ENCODE measurements around the gene CYP2W1.

The CYP2W1 gene

GRCh38 chr7:1019255-1019785, 36.3 kb downstream of the CYP2W1 start:
- H3K4me1 Mint-ChIP-seq (ENCODE audit: low read depth), result peaks cover 8% of the 10 kb centered on the region
- peaks cover 12% of the 10 kb centered on the region for H3K36me3 Mint-ChIP-seq
- H3K9me3 Mint-ChIP-seq (ENCODE audit: low read depth), result no peaks in the 10 kb centered on the region
- H3K4me3 Mint-ChIP-seq, result no peak overlapping the region
- no peaks in the 10 kb centered on the region for H3K27me3 Mint-ChIP-seq
- no peak overlapping the region for H3K27ac Mint-ChIP-seq

- Mint-ChIP-seq H3K9me3 (ENCODE audit: low read depth) (no peaks in the 10 kb centered on the region), H3K27ac (no peak overlapping the region), H3K27me3 (no peaks in the 10 kb centered on the region), H3K36me3 (peaks cover 12% of the 10 kb centered on the region), H3K4me1 (ENCODE audit: low read depth) (peaks cover 8% of the 10 kb centered on the region), H3K4me3 (no peak overlapping the region)
Observed at GRCh38 chr7:1019789-1020610, 37.0 kb downstream of the CYP2W1 start.

- H3K4me3 Mint-ChIP-seq, result no peak overlapping the region
- H3K4me1 Mint-ChIP-seq (ENCODE audit: low read depth), result peaks cover 8% of the 10 kb centered on the region
- no peak overlapping the region for H3K27ac Mint-ChIP-seq
- no peaks in the 10 kb centered on the region for H3K27me3 Mint-ChIP-seq
- H3K9me3 Mint-ChIP-seq (ENCODE audit: low read depth), result no peaks in the 10 kb centered on the region
- peaks cover 12% of the 10 kb centered on the region for H3K36me3 Mint-ChIP-seq
Observed at GRCh38 chr7:1020849-1021251, 37.9 kb downstream of the CYP2W1 start.

GRCh38 chr7:1021366-1021765, 38.4 kb downstream of the CYP2W1 start:
- H3K4me3 Mint-ChIP-seq, result no peak overlapping the region
- H3K27me3 Mint-ChIP-seq, result no peaks in the 10 kb centered on the region
- peaks cover 11% of the 10 kb centered on the region for H3K4me1 Mint-ChIP-seq (ENCODE audit: low read depth)
- no peaks in the 10 kb centered on the region for H3K9me3 Mint-ChIP-seq (ENCODE audit: low read depth)
- no peak overlapping the region for H3K27ac Mint-ChIP-seq
- peaks cover 12% of the 10 kb centered on the region for H3K36me3 Mint-ChIP-seq

GRCh38 chr7:1021931-1022330, 39.0 kb downstream of the CYP2W1 start:
- Mint-ChIP-seq H3K27me3 (no peaks in the 10 kb centered on the region), H3K36me3 (peaks cover 12% of the 10 kb centered on the region), H3K9me3 (ENCODE audit: low read depth) (no peaks in the 10 kb centered on the region), H3K27ac (no peak overlapping the region), H3K4me3 (no peak overlapping the region), H3K4me1 (ENCODE audit: low read depth) (peaks cover 13% of the 10 kb centered on the region)

GRCh38 chr7:1022356-1022755, 39.4 kb downstream of the CYP2W1 start:
- H3K36me3 Mint-ChIP-seq, result peaks cover 12% of the 10 kb centered on the region
- H3K27ac Mint-ChIP-seq, result no peak overlapping the region
- H3K27me3 Mint-ChIP-seq, result no peaks in the 10 kb centered on the region
- no peak overlapping the region for H3K4me3 Mint-ChIP-seq
- no peaks in the 10 kb centered on the region for H3K9me3 Mint-ChIP-seq (ENCODE audit: low read depth)
- peaks cover 15% of the 10 kb centered on the region for H3K4me1 Mint-ChIP-seq (ENCODE audit: low read depth)

GRCh38 chr7:1022801-1023465, 40.0 kb downstream of the CYP2W1 start:
- H3K27ac Mint-ChIP-seq, result no peak overlapping the region
- H3K9me3 Mint-ChIP-seq (ENCODE audit: low read depth), result no peaks in the 10 kb centered on the region
- no peaks in the 10 kb centered on the region for H3K27me3 Mint-ChIP-seq
- no peak overlapping the region for H3K4me3 Mint-ChIP-seq
- peaks cover 12% of the 10 kb centered on the region for H3K36me3 Mint-ChIP-seq
- peaks cover 15% of the 10 kb centered on the region for H3K4me1 Mint-ChIP-seq (ENCODE audit: low read depth)

- no peaks in the 10 kb centered on the region for H3K27me3 Mint-ChIP-seq
- peaks cover 15% of the 10 kb centered on the region for H3K4me1 Mint-ChIP-seq (ENCODE audit: low read depth)
- no peak overlapping the region for H3K27ac Mint-ChIP-seq
- no peak overlapping the region for H3K4me3 Mint-ChIP-seq
- H3K36me3 Mint-ChIP-seq, result peaks cover 9% of the 10 kb centered on the region
- H3K9me3 Mint-ChIP-seq (ENCODE audit: low read depth), result no peaks in the 10 kb centered on the region
Observed at GRCh38 chr7:1024331-1024841, 41.4 kb downstream of the CYP2W1 start.

GRCh38 chr7:1024876-1025742, 42.1 kb downstream of the CYP2W1 start:
- Mint-ChIP-seq H3K9me3 (ENCODE audit: low read depth) (no peaks in the 10 kb centered on the region), H3K4me3 (peak overlapping the region; percentile 17), H3K36me3 (peaks cover 9% of the 10 kb centered on the region), H3K27ac (no peak overlapping the region), H3K4me1 (ENCODE audit: low read depth) (peaks cover 20% of the 10 kb centered on the region), H3K27me3 (no peaks in the 10 kb centered on the region)

GRCh38 chr7:1025743-1026581, 43.0 kb downstream of the CYP2W1 start:
- H3K4me3 Mint-ChIP-seq, result peak overlapping the region; percentile 61

GRCh38 chr7:1026721-1027161, 43.8 kb downstream of the CYP2W1 start:
- H3K36me3 Mint-ChIP-seq, result peaks cover 4% of the 10 kb centered on the region
- peaks cover 22% of the 10 kb centered on the region for H3K4me1 Mint-ChIP-seq (ENCODE audit: low read depth)
- H3K27me3 Mint-ChIP-seq, result no peaks in the 10 kb centered on the region
- H3K4me3 Mint-ChIP-seq, result peak overlapping the region; percentile 61
- no peak overlapping the region for H3K27ac Mint-ChIP-seq
- H3K9me3 Mint-ChIP-seq (ENCODE audit: low read depth), result no peaks in the 10 kb centered on the region

More at GRCh38 chr7:1025743-1026581, 43.0 kb downstream of the CYP2W1 start:
- Mint-ChIP-seq H3K27me3 (no peaks in the 10 kb centered on the region), H3K36me3 (peaks cover 9% of the 10 kb centered on the region), H3K27ac (no peak overlapping the region), H3K9me3 (ENCODE audit: low read depth) (no peaks in the 10 kb centered on the region), H3K4me1 (ENCODE audit: low read depth) (peaks cover 21% of the 10 kb centered on the region)

GRCh38 chr7:1027242-1028043, 44.5 kb downstream of the CYP2W1 start:
- H3K27me3 Mint-ChIP-seq, result no peaks in the 10 kb centered on the region
- H3K36me3 Mint-ChIP-seq, result peaks cover 3% of the 10 kb centered on the region
- H3K4me1 Mint-ChIP-seq (ENCODE audit: low read depth), result peaks cover 24% of the 10 kb centered on the region
- peak overlapping the region; percentile 50 for H3K27ac Mint-ChIP-seq
- H3K9me3 Mint-ChIP-seq (ENCODE audit: low read depth), result no peaks in the 10 kb centered on the region
- peak overlapping the region; percentile 79 for H3K4me3 Mint-ChIP-seq

- no peak overlapping the region for H3K27ac Mint-ChIP-seq
- no peaks in the 10 kb centered on the region for H3K9me3 Mint-ChIP-seq (ENCODE audit: low read depth)
- H3K36me3 Mint-ChIP-seq, result no peaks in the 10 kb centered on the region
- H3K27me3 Mint-ChIP-seq, result no peaks in the 10 kb centered on the region
- peak overlapping the region; percentile 80 for H3K4me3 Mint-ChIP-seq
- peaks cover 30% of the 10 kb centered on the region for H3K4me1 Mint-ChIP-seq (ENCODE audit: low read depth)
Observed at GRCh38 chr7:1028044-1028770, 45.2 kb downstream of the CYP2W1 start.

Measured in activated naive CD8-positive, alpha-beta T cell (primary cell).